ENCODE measurements around the gene ID1.
A peak's percentile ranks its signal among the peaks of the same experiment; 100 is the strongest.
"Not testable (repeated sequence)": the region's sequence is repeated elsewhere in the genome, so short reads cannot be mapped to it uniquely, and the experiment has no call there.

ID1 gene

DNA sequence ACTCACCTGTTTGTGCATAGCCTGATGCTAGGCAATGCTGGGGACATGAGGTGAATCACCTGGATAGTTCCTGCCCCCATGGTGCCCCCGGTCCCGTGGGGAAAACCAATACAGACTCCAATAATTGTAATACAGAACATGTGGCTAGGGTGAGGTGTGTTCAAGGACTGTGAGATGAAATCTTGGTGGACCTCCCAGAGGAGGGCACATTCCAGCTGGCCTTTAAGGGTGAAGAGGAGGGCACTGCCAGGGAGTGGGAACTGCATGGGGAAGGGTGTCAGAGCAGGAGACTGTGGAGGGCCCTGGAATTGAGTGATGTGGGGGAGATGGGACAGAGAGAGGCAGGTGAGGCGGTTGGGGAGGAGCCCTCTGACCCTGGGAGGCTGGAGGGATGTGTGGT is 35.2 kb downstream of the ID1 start:
- DNase-seq (ENCODE audit: low read depth in 2 of 2), result no peak
- TF ChIP-seq, protein P1, sequence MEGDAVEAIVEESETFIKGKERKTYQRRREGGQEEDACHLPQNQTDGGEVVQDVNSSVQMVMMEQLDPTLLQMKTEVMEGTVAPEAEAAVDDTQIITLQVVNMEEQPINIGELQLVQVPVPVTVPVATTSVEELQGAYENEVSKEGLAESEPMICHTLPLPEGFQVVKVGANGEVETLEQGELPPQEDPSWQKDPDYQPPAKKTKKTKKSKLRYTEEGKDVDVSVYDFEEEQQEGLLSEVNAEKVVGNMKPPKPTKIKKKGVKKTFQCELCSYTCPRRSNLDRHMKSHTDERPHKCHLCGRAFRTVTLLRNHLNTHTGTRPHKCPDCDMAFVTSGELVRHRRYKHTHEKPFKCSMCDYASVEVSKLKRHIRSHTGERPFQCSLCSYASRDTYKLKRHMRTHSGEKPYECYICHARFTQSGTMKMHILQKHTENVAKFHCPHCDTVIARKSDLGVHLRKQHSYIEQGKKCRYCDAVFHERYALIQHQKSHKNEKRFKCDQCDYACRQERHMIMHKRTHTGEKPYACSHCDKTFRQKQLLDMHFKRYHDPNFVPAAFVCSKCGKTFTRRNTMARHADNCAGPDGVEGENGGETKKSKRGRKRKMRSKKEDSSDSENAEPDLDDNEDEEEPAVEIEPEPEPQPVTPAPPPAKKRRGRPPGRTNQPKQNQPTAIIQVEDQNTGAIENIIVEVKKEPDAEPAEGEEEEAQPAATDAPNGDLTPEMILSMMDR (IDR thresholded peaks at IDR 0.05; ENCODE audit: low read depth, low read length), result no peak
- no peak overlapping the region for H3K4me3 ChIP-seq (replicated peaks in 1 of 2; ENCODE audit: low read depth in 2 of 2, low read length in 2 of 2)

DNA sequence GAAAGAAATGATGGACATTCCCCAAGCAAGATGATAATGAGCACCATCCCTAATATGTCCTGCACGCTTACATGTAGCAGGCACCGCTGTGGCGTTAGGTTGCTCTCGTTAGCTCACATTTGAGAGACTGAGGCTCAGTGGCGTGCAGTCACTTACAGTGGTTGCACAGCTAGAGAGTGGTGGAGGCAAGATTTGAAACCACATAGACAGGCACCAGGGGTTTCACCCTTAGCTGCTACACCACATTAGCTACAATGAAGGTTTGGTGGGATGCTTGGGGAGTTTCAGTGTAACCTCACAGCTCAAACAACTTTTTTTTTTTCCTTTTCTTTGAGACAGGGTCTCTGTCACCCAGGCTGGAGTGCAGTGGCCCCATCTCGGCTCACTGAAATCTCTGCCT is 36.3 kb downstream of the ID1 start:
- DNase-seq (ENCODE audit: low read depth in 2 of 2), result no peak
- H3K4me3 ChIP-seq (replicated peaks in 1 of 2; ENCODE audit: low read depth in 2 of 2, low read length in 2 of 2), result no peak overlapping the region
- TF ChIP-seq, protein P1 (IDR thresholded peaks at IDR 0.05; ENCODE audit: low read depth, low read length), result no peak

DNA sequence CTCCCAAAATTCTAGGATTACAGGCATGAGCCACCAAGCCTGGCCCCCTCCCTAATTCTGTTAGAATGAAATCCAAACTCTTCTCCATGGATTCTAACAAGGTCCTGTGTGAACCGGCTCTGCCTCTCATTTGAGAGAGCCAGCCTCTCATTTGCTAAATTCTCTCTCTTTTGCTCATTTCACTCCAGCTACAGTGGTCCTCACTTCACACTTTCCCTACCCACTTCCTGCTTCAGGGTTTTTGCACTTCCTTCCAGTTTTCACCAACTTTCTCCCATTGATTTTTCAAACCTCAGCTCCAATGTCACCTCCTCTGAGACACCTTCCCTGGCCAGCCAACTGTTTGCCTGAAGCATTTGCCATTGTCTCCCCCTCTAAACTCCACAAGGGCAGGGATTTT is 37.7 kb downstream of the ID1 start:
- H3K4me3 ChIP-seq (replicated peaks in 1 of 2; ENCODE audit: low read depth in 2 of 2, low read length in 2 of 2), result no peak overlapping the region
- TF ChIP-seq, protein P1 (IDR thresholded peaks at IDR 0.05; ENCODE audit: low read depth, low read length), result no peak
- DNase-seq (ENCODE audit: low read depth in 2 of 2), result no peak

DNA sequence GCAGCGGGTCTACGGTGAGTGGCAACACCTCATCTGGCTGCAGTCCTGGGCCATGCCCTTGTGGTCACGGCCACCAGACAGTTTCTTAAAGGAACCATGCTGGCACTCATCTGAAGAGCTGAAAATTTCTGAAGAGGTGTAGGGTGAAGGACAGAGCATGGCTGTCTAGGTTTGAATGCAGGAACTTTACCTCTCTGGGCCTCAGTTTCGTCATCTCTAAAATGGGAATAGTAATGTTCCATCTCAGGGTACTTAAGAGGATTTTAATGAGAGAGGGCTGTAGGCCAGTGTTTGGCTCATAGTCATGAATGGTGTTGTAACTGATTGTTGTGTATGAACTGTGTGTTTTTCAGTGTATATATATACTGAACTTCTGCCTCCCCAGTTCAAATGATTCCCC is 38.4 kb downstream of the ID1 start:
- no peak overlapping the region for H3K4me3 ChIP-seq (replicated peaks in 1 of 2; ENCODE audit: low read depth in 2 of 2, low read length in 2 of 2)
- TF ChIP-seq, protein P1 (IDR thresholded peaks at IDR 0.05; ENCODE audit: low read depth, low read length), result no peak

DNA sequence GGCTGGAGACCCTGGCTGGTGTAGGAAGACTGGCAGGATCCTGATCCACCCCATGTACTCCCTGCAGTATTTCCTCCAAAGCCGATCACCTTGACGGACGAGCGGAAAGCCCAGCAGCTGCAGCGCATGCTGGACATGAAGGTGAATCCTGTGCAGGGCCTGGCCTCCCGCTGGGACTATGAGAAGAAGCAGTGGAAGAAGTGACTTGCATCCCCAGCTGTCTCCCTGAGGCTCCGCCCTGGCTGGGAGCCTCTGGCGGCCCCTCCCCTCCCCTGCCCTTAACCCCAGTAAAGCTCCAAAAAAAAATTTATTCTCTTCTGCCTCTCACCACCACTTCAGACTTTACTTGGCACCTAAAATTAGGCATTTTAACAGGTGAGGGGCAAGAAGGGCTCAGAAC is 39.6 kb downstream of the ID1 start:
- no peak for DNase-seq (ENCODE audit: low read depth in 2 of 2)
- TF ChIP-seq, protein P1 (IDR thresholded peaks at IDR 0.05; ENCODE audit: low read depth, low read length), result no peak

More for the DNA sequence above, 38.4 kb downstream of the ID1 start:
- DNase-seq (ENCODE audit: low read depth in 2 of 2), result no peak

DNA sequence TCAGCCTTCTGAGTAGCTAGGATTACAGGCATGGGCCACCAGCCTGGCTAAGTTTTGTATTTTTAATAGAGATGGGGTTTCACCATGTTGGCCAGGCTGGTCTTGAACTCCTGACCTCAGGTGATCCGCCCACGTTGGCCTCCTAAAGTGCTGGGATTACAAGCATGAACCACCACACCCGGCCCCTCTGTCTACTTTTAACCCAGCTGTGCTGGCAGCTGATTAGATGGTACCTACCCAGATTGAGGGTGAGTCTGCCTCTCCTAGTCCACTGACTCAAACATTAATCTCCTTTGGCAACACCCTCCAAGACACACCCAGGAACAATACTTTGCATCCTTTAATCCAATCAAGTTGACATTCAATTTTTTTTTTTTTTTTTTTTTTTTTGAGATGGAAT is 43.0 kb downstream of the ID1 start:
- not testable (repeated sequence) for DNase-seq (ENCODE audit: low read depth in 2 of 2); H3K4me3 ChIP-seq (replicated peaks in 1 of 2; ENCODE audit: low read depth in 2 of 2, low read length in 2 of 2)

More for the DNA sequence above, 39.6 kb downstream of the ID1 start:
- no peak overlapping the region for H3K4me3 ChIP-seq (replicated peaks in 1 of 2; ENCODE audit: low read depth in 2 of 2, low read length in 2 of 2)

DNA sequence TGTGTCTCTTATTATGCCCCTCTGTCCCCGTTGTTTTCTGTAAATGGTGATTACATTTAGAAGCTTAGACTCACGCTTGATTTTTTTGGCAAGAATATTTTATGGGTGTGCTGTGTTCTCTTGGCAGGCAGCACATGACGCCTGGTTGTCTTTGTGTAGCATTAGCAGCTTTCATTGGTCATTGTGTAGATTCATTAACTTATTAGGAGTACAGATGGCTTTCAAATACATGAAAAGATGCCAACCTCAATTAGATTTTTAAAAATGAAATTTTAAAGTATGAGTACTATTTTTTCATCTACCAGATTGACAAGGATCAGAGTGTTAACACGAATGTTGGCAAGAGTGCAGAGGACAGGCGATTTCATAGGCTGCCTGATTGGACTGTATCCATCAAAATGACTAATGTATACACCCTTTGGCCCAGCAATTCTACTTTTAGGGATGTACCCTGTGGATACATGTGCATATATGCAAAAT is 47.9 kb downstream of the ID1 start:
- TF ChIP-seq, protein P1 (IDR thresholded peaks at IDR 0.05; ENCODE audit: low read depth, low read length), result no peak
- H3K4me3 ChIP-seq (replicated peaks in 1 of 2; ENCODE audit: low read depth in 2 of 2, low read length in 2 of 2), result no peak overlapping the region
- peak; percentile 69 to 71 for DNase-seq (ENCODE audit: low read depth in 2 of 2)
